GM21367 (cell line): ENCODE data around the gene BCR.
"Not testable (repeated sequence)": the region's sequence is repeated elsewhere in the genome, so short reads cannot be mapped to it uniquely, and the experiment has no call there.

Experiments
- ATAC-seq: cut with Tn5 transposase; IDR thresholded peaks from one replicate; pipeline ENCODE4 v1.9.1; 2021; ENCODE audit not compliant: unreplicated experiment

The BCR gene

DNA sequence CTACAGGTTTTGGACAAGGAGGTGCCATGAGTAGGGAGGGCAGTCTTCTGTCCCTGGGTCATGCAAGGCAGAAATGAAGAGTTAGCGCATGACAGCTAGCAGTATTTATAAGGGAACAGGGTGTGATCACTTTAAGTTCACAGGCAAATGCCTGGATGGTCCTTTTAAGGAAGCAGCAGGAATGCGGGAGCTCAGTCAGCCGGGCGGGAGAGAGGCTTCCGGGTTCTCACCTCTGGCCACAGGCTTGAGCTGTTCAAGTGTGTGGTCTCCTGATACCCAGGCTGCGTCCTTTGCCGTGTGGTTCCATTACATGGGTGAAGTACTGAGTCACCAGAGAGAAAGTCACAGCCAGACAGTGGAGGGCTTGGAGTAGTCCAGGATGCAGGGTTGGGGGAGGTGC is 105.4 kb downstream of the BCR start:
- no peak for ATAC-seq

DNA sequence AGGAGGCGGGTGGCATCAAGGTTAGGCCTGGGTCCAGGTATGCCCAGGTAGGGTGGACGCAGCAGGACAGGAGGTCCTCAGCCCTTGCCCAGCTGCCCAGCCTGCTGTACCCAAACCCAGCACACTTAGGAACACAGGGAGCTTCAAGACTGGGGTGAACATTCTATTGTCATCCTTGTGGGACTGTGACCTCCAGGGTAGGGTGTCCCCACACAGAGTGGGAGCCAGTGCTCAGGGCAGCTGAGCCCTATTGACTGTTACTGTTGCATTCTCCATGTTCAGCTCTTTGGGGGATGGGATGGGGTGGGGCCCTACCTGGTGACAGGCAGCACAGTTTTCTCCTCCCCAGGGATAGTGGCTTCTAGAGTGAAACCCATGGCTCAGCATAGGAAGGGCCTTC is 106.0 kb downstream of the BCR start:
- ATAC-seq: no peak

DNA sequence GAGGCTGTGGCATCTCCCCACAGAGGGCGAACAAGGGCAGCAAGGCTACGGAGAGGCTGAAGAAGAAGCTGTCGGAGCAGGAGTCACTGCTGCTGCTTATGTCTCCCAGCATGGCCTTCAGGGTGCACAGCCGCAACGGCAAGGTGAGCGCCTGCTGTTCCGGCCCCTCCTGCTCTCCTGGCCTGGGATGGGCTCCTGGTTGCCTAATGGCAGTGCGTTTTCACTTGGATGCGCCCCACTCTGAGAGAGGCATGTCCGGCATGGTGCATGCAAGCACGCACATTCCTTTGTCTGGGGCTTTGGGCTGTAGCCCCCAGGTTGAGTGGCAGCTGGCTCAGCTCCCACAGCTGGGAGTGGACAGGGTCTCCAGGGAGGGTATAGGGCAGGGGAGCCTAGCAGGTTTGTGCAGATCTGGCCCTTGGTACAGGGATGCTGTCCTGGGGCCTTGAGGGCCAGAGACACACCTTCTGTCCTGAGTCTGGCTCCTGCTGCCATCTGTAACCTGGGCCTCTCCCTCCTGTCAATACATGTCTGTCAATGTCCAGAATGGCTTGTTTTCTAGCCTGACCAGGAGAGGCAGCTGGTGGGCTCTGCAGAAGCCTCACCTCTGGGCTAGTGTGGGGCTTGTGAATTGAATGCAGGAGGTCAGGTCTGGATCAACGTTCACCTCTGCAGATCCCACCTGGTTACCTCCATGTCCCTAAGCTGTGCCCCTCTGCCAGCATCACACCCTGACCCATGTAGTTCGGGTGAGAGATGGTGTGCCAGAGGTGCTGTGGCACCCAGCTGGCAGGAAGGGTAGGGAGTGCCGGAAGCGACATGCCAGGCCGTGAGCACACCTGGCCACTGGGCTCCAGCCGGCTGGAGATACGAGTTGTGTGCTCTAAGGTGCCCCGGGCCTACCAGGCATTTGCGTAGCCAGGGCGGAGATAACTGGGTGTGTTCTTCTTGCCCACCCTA is 107.1 kb downstream of the BCR start:
- no peak for ATAC-seq

DNA sequence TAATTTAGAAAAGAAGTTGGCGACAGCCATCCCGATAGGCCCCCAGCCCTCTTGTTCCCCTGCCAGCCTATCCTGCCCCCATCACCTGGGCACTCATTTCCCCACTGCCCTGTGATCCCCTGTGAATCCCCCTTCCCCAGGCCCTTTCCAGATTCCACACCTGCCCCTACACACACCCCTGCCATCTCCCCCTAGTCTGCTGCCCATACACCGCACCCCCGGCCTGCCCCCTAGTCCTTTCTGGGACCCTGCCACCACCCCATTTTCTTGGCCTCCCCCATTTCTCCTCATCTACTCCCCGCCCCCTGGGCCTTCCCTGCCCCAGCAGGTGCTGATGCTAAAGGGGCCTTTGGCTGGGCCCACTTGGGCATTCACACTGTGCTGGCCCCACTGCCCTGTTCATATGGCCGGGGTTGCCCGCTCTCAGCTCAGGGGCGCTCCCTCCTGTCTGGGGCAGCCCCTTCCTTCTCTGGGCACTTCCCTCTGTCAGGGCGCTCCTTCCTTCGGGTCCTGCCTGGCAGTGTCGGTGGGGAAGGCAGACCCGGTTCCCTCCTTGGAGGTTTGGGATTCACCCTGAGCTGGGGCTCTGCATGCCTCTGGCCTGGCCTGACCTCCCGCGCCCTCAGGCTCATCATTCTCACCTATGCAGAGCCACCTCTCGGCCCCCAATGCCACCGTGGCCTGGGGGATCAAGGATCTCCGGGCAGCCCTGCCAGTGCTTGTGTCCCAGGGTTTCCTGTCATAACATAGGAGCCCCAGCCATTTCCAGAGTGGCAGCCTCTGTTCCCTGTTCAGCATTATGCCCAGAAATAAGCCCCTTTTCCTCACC is 108.2 kb downstream of the BCR start:
- no peak for ATAC-seq

DNA sequence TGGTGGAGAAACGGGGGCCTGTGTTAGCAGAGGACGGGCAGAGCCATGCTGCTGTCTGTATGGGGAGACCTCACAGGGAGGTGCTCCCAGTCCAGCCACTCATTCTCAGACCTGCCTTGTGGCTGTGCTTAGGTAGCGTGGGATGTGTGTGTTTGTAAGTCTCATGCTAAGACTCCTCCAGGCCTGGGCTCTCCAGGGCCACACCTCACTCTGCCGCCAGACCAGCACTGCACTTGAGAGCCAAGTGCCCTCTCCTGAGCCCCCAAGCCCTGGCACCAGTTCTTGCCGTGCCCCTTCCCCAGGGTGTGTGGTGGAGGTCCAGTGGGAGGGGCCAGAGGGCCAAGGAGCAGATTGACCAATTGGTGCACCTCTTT is 108.8 kb downstream of the BCR start:
- ATAC-seq: no peak

DNA sequence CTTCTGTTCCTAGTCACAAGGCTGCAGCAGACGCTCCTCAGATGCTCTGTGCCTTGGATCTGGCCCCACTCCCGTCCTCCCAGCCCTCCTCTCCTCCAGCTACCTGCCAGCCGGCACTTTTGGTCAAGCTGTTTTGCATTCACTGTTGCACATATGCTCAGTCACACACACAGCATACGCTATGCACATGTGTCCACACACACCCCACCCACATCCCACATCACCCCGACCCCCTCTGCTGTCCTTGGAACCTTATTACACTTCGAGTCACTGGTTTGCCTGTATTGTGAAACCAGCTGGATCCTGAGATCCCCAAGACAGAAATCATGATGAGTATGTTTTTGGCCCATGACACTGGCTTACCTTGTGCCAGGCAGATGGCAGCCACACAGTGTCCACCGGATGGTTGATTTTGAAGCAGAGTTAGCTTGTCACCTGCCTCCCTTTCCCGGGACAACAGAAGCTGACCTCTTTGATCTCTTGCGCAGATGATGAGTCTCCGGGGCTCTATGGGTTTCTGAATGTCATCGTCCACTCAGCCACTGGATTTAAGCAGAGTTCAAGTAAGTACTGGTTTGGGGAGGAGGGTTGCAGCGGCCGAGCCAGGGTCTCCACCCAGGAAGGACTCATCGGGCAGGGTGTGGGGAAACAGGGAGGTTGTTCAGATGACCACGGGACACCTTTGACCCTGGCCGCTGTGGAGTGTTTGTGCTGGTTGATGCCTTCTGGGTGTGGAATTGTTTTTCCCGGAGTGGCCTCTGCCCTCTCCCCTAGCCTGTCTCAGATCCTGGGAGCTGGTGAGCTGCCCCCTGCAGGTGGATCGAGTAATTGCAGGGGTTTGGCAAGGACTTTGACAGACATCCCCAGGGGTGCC is 109.8 kb downstream of the BCR start:
- ATAC-seq: no peak

DNA sequence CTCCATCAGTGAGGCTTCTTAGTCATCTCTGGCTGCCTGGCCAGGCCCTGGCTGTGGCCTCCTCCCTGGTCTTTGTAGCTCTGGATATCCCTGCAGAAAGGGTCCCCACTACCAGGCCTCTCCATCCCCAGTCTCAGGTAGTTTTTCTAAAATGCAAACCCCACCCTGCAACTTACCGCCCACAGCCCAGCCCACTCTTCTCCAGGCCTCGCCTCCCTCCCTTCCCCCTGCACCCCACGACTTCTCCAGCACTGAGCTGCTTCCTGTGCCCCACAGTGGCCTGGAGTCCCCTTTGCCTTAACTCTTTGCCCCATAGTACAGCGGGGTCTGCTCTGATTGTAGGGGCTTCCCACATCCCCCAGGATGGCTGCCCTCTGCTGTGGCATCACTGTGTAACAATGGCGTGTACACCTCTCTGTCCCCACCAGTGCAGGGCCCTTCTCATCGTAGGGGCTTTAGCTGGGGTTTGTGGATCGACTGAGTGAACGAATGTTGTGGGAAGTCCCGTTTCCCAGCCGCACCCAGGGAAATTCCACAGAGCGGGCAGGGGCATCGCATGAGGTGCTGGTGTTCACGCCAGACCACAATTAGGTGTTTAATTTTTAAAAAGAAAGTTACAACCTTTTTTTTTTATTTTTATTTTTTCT is 111.6 kb downstream of the BCR start:
- ATAC-seq: no peak

DNA sequence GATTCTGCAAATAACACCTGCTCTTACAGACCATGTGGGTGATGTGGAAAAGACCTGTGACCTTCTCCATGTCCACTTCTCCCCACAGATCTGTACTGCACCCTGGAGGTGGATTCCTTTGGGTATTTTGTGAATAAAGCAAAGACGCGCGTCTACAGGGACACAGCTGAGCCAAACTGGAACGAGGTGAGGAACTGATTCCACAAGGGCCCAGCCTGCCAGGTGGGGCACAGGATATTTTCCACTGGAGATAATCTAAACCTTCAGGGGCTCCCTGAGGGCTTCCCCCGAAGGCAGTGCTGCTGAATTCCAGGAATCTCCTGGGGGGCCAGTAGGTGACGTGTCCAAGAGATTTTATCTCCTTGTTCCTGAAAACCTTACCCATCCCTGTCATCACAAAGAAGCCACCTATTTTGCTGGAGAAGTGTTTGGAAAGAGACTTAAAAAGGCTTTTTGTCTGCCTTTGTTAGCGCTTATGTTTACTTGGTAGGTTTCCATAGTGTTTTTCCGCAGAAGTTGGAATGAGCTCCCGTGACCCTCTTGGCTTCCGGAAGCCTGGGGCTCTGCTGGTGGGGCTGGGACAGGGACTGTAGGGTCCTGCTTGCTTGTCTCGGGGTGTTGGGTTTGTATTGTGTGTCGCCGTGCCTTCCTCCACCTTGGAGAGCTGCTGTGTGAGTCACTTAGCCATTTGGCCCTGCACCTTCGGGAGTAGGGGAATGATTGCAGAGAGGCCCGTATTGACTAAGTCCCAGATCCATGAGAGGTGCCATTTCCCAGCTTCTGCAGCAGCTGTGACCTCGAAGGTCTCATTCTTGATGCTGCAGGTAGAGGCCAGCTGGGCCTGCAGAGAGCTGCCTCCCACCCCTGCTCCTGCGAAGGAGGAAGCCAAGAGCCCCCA is 112.4 kb downstream of the BCR start:
- no peak for ATAC-seq

DNA sequence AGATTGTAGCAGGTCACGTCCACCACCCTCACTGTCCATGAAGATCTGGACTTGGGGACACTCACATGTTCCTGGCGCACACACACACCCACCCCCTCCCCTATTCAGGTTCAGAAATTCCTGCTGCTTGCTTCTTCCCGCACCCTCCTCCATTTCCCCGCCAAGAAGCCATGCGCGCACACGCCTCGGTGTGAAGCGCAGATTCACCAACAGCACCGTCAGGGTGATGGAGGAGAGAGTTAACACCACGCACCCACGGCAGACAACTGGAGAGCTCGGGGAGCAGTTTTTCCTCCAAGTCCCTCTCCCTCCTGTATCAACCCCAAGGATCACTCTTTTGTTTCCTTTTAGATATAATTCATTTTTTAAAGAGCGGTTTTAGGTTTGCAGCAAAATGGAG is 113.4 kb downstream of the BCR start:
- ATAC-seq: no peak

DNA sequence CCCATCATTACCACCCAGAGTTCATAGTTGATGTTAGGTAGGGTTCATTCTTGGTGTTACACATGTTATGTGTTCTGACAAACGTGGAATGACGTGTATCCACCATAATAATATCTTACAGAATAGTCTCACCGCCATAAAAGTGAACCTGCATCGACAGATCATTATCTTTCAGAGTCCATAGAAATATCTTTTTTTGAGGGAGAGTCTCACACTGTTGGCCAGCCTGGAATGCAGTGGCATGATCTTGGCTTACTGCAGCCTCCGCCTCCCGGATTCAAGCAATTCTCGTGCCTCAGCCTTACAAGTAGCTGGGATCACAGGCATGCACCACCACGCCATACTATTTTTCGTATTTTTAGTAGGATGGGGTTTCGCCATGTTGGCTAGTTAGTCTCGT is 113.9 kb downstream of the BCR start:
- no peak for ATAC-seq

DNA sequence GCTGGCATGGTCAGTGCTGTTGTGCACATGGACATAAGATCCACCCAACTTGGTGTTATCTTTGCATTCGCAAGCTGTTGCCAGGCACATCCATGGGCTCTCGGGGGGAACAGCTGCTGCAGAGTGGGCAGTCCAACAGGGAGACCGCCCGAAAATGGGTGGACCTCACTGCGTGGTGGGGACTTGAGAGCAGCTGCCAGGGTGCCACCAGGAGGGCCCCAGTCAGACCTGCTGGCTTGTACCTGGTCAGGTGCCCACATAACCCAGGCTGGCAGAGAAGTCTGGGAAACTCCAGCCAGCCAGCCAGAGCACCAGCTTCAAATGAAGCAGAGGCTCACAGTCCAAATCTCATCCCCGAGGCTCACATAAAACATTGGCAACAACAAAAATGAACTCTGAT is 120.2 kb downstream of the BCR start:
- ATAC-seq: no peak

DNA sequence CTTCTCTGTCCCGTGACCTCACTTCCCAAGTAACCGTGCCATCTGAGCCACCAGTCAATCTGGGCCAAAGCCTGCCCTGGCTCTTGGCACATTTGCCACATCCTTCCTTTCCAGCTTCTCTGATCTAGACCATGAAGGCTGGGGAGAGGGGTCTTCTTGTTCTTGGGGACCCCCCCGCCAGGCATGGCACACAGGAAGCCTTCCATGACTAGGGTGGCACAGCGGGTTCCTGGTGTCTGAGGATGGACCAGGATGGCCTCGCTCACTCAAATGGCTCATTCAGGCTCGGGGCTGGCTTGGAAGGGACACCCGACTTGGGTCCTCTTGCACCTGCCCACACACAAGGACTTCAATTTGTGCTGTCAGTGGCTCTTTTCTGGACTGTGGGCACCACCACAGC is 121.3 kb downstream of the BCR start:
- ATAC-seq: no peak

DNA sequence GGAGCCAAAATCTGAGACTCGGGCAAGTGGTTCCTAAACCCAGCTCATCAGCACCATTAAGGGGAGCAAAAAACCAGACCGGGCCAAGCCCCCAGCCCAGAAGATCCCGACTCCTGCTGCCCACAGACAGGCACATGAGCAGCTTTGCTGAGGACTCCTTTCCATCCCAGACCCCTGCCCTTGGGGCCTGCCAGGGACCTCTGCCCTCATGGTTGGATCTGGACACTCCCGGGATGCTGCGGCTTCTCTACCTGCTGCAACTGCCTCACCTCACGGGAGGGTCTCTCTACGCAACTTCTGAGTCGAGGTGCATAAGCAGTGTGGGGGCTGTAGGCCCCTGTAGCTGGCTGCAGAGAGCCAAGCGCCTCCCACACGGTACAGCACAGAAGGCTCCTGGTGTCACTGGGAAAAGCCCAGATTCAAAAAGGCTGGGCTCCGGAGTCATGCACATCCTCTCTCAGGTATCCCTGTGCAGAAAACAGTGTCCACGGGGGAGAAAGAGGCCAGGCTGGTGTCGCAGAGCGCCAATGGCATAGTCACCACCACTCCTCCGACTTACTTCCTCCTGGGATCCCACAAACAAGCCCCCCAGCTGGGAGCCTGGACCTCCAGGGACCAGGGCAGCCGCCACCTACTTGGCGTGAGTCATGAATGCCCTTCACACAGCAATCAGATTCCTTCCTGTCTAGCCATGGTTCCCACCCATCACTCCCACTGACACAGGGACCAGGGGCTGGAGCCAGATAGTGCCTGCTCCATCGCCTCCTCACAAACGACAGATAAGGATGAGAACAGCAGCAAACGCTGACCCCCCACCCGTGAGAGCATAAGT is 122.1 kb downstream of the BCR start:
- no peak for ATAC-seq

DNA sequence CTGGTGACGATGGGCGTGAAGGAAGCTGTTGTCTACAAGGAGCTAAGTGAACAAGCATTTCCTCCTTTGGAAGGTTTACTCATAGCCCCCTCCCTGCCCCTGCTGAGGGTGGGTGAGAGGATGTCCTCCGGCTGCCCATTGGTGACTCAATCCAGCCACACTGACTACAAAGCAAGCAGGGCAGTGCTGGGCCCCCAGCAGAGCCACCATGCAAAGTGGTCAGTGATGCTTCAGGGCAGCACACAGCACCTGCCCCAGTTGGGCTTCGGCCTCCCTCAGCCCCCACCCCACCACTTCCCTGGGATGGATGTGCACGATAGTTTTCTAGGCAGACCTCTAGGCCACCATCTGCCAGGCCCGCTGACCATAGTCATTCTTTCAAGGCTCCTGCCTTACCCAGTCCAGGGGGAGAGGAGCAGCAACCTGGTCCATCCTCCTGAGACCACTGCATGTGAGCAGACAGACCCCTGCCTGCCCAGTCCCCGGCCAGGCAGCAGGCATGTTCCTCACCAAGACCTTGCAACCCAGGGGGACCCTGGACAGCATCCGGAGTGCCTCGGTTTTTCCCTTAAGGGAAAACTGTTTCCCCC is 125.1 kb downstream of the BCR start:
- no peak for ATAC-seq

DNA sequence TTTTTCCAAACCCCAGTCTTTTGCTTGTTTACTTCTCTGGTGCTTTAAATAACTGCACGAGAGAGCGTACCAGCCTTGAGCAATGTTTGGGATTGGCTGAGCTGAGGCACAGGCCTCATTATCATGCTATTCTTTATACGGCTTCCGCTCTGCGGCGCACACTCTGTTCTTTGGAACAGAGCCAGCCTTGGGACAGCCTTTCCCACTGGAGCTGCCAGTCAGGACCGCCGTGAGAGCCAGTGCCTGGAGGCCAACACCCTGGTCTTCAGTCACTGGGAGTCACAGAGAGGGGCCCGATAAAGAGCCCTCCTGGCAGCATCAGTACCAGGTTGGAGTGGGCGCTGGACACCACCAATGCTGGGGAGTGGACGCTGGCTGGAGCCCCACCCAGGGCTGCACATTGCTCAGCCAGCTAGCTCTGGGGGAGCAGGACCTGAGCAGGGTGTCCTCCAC is 125.6 kb downstream of the BCR start:
- ATAC-seq: no peak

DNA sequence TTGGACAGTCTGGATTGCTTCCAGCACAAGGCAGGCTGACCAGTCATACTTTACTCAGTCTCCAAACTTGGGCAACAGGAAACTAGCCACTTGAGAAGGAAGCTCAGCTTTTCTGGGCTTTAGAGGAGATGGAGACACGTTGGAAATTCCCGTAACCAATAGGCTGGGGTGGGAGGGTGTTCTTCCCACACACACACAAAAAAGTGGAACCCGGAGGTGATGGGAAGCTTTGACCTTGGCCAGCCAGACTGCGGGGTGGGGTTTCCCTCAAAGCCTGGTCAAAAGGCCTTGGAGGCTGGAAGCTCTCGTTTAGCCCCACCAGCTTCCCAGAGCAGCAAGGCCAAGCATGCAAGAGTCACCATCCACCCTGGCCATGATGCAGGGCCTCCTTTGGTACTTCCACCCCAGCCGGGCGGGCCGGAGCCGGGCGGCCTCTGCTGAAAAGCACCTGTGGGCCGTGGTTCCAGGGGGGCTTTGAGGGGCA is 126.2 kb downstream of the BCR start:
- no peak for ATAC-seq

DNA sequence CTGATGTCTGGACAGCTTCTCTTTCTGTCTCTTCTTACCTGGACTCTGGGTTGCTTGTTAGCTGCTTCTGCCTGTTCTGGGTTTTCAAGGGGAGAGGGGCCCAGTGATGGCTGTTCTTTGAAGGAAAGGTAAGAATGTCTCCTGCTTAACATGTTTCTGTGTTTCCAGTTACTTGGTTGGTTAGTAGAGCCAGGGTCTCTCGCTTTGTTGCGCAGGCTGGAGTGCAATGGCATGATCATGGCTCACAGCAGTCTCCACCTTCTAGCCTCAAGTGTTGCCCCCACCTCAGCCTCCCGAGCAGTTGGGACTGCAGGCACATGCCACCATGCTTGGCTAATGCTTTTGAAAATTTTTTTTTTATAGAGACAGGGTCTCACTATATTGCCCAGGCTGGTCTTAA is 126.6 kb downstream of the BCR start:
- ATAC-seq: no peak

DNA sequence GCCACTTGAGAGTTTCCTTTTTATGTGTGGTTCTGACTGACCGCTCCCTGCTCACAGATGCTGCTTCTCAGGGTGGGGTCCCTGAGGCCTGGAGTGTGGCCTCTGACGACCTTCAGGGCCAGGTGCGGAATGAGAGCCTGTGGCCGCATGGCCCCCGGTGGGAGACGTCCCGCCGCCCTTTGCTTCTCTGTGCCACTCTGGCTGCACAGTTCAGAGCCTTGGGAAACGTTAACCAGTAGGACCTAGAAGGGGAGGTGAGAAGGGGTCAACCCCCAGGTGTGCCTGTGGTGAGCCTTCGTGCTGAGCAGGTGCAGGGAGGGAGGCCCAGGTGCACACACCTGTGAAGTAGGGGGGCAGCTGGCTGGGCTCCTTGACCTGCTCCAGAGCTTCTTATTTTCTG is 127.2 kb downstream of the BCR start:
- ATAC-seq: not testable (repeated sequence)
